NCI-H1417 (cell line): ENCODE data around the gene FXYD4.

Experiments used
- DNase-seq, 3 experiments: peaks; one replicate each; lab custom pipeline; 2025; lab: John Stamatoyannopoulos, UW

The FXYD4 gene

DNA sequence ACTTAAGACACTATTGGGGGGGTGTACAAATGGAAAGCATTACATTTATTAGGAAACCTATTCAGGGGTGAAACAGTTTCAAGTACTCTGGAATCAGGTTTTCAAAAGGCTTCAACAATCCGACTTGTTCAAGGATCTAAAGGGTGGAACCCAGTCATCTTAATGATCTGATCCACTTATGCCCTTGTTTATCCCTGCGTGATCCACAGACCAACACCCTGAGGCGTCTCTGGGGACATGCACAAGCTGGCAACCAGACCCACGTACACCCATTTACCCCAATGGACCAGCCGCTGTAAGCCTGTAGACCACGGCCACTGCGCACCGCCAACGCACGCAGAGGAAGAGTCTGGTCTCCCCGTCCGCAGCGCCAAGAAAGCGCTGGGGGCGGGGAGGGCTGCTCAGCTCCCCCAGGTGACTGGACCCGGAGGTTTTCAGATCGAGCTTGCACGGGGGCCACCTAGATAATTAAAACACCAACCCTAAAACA is 24.2 kb downstream of the FXYD4 start:
- peak in 2 of 3 experiments; percentile 55 to 71 for DNase-seq

DNA sequence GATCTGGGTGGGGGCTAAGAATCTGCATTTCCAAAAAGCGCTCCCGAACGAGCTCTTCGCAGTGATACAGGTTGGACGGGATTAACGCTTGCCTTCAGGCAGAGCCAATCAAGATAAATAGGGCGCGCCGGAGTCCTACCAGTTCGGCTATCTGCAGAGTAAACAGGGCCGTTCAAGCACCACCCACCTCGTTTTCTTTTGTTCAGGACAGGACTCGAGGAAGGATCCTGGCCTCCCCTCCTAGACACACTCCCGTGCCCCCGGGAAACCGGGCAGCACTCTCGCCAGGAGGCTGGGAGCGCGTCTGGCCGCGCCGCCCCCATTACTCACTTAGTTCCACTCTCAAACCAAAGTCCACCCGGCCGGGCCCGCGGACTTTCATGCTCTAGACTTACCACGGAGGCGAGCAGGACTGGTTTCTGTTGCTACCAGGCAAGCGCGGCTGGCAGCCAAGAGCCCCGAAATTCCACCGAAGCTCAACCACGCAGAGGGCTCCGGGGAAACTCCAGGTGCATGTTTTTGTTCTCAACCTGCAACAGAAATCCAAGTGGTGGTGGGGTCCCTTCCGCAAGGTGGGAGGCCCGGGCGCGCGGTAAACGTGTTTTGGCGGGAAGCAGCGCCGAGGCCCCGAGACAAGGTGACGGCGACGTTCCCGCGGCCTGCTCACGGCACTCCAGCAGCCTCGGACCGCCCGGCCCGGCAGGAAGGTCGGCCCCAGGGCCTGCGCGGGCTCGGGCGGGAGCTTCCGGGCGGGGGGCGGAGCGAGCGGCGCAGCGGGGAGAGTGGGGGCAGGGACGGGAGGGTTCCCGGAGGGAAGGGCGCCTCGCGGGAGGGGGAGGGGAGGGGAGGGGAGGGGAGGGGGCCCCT is 24.9 kb downstream of the FXYD4 start:
- peak; percentile 42 to 86 (median 70) for DNase-seq

GRCh38 chr10:43396928-43397624 is 25.6 kb downstream of the FXYD4 start:
- DNase-seq: peak; percentile 35 to 91 (median 88)

- DNase-seq: no peak
Observed at GRCh38 chr10:43398939-43399319, 27.5 kb downstream of the FXYD4 start.

- no peak for DNase-seq
Observed at GRCh38 chr10:43399320-43400310, 28.2 kb downstream of the FXYD4 start.

GRCh38 chr10:43401627-43402026 is 30.2 kb downstream of the FXYD4 start:
- DNase-seq: no peak

GRCh38 chr10:43402176-43402575 is 30.7 kb downstream of the FXYD4 start:
- no peak for DNase-seq

DNA sequence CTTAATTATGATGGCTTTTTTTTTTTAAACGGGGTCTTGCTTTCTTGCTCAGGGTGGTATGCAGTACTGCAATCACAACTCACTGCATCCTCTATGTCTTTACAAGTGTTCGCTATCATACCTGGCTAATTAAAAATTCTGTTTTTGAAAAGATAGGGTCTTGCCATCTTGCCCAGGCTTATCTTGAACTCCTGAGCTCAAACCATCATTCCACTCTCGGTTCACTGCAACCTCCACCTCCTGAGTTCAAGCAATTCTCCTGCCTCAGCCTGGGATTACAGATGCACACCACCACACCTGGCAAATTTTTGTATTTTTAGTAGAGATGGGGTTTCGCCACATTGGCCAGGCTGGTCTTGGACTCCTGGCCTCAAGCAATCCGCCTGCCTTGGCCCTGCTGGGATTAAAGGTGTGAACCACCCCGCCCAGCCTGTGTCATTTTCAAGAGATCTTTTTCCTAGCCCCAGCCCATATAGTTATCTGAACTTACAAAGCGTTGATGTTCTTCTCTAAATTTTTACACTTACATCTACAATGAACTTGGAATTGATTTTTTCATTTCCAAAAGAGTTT is 31.5 kb downstream of the FXYD4 start:
- no peak for DNase-seq

GRCh38 chr10:43403911-43404703 is 32.7 kb downstream of the FXYD4 start:
- no peak for DNase-seq

- no peak for DNase-seq
Observed at GRCh38 chr10:43404704-43405084, 33.3 kb downstream of the FXYD4 start.

- DNase-seq: peak; percentile 3 to 67 (median 63)
Observed at GRCh38 chr10:43407148-43407575, 35.7 kb downstream of the FXYD4 start.

- DNase-seq: peak; percentile 54 to 81 (median 70)
Observed at GRCh38 chr10:43407576-43408330, 36.3 kb downstream of the FXYD4 start.

DNA sequence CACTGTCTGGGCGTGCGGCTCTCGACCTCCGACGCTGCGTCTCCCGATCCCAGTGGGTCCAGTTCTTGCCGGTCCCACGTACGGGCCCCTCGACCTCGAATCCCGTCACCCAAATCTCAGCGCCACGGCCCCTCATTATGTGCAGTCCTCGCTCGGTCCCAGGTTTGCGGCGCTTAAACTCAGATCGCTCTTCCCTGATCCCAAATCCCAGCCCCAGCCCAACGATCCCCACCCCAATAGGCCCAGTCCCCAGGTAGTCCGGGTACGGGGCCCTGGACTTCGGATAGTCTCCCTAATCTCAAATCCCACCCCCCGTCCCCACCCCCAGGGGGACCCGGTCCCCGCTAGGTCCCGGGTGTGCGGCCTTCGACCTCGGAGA is 36.9 kb downstream of the FXYD4 start:
- DNase-seq: no peak

DNA sequence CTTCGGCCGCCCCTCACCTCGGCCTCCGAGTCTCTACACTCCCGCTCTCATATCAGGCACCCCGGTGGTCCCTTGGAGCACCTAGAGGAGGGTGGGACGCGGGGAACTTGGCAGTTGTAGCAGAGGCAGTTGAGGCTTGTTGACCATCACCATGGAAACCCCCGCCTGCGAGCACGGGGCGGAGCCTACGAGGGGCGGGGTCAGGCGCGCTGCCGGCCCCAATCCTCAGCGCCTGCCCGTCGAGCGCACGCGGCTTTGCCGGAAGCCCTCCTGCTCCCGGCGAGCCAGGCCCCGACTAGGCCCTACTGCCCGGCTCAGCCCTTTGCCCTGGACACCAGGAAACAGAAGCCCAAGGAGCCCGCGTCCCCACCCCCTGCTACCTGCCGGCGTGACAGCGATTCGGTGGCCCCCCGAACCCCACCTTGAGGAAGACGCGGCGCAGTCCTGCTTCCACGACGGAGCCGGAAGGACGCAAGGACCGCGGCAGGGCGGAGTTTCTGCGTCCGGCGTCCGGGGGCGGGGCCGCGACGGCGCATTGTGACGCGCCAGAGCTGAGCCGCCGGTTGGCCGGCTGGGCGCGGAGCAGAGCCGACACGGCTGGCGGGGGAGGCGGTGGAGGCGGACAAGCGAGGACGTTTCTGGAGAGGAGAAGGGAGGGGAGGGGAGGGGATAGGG is 37.4 kb downstream of the FXYD4 start, which contains the start of gene HNRNPF:
Gene HNRNPF (minus strand): TSS at position 477 of the 675 bp plus-strand sequence. CDS start 21,302 bp downstream, outside the sequence.
- DNase-seq: peak; percentile 88 to 95 (median 94)

DNA sequence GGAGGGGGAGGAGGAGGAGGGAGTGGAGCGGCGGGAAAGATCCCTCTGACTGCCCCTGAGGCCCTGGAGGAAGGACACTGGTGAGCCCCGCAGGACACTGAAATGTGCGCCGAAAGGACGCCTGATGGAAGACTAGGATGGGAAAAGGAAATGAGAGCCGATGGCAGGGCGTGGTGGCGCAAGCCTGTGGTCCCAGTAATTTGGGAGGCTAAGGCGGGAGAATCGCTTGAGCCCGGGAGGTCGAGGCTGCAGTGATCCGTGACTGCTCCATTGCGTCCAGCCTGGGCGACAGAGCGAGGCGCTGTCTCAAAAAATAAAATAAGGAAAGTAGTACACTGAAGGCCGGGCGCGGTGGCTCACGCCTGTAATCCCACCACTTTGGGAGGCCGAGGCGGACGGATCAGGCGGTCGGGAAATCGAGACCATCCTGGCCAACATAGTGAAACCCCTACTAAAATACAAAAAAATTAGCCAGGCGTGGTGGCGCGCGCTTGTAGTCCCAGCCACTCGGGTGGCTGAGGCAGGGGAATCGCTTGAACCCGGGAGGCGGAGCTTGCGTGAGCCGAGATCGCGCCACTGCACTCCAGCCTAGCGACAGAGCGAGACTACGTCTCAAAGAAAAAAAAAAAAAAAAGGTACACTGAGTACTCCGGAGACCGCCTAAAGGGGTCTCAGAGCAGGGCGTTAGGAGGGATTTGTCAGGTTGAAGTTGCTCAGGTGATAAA is 38.1 kb downstream of the FXYD4 start:
- peak in 2 of 3 experiments; percentile 64 to 78 for DNase-seq

GRCh38 chr10:43410345-43410744 is 38.9 kb downstream of the FXYD4 start:
- no peak for DNase-seq

DNA sequence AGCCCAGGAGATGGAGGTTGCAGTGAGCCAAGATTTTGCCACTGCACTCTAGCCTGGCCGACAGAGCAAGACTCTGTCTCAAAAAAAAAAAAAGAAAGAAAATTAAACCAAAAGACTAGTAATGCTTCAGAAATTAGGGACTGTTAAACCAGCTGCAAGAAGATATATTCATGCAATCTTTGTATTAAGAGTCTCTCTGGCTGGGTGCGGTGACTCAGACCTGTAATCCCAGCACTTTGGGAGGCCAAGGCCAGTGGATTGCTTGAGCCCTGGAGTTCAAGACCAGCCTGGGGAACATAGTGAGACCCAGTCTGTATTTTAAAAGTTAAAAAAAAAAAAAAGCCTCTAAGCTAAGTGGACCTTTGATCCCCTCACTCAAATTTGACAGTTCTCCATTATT is 40.1 kb downstream of the FXYD4 start:
- DNase-seq: no peak

- DNase-seq: no peak
Observed at GRCh38 chr10:43415544-43415943, 44.1 kb downstream of the FXYD4 start.
